NCI-H2227 (cell line): ENCODE results near the gene WDR36.

Experiments used
- DNase-seq: peaks from one replicate; lab custom pipeline; 2025; ENCODE audit not compliant: unreplicated experiment; lab: John Stamatoyannopoulos, UW

WDR36 gene

DNA sequence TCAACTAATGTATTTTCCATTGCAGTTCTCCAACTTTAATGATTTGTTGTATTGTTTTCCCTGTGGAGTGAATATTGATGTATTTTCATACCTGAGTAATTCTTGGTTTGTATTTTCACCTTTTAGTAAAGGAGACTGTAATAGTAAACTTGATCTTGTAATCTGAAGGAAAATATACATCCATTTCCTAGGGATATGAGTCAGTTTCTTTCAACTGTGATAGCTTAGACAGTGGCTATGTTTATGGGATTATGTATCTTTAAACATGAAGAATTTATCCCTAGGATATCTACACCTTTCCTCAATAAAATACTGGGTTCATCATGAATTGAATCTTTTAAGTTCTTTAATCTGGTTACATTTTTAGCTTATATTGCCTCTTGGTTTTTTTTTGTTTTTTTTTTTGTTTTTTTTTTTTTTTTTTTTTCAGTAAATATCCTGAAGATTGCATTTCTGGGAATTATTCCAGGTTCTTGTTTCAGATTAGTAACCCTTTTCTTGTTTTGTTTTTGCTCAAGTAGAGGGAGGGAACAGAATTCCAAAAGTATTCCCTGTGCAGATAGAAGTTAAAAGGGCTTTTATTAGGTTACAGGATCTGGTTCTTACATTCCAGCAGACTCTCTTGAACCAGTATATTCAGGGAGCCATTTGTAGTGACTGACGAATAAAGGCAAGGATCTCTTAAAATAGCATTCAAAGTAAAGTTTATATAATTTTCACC lies 7.1 kb downstream of the WDR36 start:
- no peak for DNase-seq

DNA sequence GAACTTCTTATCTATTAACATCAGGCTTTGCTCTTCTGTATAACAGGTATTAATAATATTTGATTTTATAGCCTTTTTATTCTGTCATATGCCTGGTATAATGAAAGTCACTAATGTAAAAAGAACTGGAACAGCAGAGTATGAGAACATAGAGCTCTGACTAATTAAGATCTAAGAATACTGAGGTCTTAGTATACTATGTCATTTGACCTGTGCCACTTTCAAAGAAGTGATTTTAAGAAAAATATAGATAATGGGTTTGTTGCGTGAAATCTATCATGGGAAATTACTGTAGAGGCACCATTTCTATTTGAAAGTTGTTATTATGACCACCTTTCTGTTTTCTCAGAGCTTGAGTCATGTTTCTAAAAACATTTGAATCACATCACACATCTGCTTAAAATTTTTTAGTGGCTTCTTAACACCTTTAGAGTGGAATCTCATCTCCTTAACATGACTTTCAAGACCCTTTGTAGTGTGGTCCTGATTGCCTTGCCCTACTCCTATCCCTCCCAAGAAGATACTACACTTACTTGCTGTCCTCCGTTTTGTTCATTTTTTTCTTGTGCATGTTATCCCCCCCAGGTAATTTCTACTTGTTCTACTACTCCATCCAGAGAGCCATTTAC lies 14.3 kb downstream of the WDR36 start:
- no peak for DNase-seq

DNA sequence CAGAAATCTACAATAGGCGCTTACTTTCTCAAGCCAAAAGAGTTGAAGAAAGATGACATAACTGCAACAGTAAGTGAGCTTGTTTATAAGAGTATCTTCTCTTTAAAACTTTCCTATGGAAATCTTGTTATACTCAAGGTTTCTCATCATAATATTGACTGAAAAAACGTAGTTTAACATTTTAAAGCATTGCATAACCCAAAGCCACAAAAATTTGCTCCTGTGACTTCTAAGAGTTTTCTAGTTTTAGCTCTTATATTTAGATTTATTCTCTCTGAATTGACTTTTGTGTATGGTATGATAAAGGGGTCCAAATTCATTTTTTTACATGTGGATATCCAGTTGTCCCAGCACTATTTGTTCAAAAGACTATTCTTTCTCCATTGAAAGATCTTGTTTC lies 15.2 kb downstream of the WDR36 start:
- DNase-seq: no peak

DNA sequence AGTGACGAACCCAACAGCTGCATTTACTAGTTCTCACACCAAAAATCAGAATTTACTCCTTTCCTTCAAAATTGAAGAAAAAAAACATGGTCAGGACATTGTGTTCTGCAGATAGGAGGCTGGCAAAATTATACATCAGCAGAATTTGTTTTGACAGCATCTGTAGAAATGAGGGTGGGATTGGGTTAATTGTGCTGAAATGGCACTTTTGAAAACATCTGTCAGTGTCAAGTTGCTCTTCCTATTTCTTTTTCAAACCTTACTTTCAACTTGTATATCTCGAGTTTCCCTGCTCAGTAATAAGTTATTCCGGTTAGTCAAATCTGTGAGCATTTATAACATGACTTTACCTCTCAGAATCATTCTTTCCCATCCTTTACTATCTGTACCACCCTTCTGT lies 19.8 kb downstream of the WDR36 start:
- no peak for DNase-seq

DNA sequence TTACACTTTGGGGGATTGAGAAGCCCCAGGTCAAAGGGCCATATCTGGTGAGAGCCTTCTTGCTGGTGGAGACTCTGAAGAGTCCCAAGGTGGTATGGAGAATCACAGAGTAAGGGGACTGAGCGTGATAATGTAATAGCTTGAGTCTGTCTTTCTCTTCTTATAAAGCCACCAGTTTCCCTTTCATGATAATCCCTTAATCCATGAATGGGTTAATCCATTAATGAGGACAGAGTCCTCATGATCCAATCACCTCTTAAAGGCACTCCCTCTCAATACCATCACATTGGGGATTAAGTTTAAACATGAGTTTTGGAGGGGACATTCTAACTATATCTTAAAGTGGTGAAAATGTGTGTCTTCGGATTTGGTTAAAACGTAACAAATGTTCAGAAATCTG lies 21.5 kb downstream of the WDR36 start:
- no peak for DNase-seq

DNA sequence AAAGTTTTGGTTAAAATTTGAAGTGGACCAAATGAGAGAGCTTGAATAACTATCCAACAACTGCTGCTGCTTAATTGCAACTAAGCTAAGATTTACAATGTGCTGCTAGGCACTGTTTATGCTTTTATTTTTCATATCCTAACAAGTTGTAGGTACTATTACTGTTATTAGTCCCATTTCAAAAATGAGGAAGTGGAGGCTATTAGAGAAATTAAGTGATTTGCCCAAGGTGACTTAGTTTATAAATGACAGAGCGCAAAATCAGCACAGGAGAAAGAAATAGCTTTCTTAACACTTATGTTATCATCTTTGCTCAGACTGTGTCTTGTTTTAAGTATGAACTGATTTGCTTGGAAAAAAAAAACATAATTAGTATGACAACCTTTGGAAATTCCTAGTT lies 23.1 kb downstream of the WDR36 start:
- no peak for DNase-seq

DNA sequence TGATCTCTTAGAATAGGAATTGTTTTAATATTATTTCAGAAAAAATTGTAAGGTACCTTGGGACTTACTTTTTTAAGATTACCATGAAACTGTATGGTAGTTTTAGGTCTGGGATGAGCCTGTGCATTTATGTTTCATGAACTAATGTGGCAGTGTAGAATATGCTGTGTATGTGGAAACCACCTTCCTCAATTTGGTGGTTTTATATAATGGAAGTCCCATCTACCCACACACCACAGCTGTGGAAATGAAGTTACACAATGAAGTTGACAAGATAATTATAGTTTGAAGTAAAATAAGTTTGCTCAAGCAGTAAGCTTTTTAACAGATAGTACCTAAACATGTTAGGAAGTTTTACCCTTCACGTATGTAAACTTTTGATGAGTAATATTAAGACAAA lies 24.4 kb downstream of the WDR36 start:
- no peak for DNase-seq

DNA sequence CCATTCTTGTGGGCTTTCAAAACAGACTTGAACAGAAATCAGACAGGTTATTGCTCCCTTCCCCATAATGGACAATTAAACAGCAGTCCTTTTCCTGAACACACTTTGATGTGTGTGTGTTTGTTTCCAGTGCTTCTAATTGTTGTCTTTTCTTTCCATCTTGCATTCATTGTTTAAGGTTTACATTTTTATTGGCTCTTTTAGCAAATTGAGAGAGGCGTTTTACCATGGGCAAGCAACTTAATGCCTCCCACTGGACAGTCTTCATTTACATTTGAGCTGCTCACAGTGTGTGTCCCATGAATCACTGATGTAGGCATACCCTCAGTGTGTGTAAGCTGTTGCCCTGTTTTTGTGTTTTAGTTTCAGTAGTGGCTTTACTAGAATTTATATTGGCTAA lies 25.0 kb downstream of the WDR36 start:
- DNase-seq: no peak

DNA sequence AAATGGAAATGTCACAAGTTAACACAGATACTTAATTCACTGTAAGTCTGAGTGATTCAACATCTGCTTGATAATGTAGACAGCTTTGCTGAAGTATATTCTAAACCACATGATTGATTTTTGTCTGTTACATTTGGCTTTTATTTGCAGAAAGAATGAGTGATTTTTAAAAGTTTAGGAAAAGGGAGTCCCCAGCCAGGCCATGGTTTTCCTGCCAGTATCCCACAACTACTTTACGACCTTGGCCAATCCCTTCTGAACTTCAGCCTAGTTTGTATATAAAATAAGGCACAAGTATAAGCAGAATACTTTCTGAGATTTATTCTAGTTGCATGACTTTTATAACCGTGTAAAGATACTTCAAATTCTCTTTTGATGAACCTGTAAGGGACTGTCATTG lies 27.1 kb downstream of the WDR36 start:
- no peak for DNase-seq

DNA sequence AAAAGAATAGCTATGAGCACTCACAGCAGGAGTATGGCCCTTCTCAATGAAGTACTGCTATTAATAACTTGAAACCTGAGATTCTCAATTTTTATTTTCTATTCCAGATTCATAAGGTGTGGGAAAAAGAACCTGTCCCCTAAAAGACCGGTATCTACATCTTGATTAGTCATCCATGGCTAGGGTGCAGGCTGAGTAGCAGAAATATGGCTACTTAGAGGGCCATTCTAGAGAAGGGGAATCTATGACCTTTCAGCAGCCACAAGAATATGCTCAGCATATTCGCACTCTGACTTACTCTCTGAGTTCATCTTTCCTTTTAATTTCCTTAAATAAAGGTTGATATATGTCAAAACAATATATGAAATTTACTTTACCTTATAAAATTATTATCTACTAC lies 27.7 kb downstream of the WDR36 start:
- DNase-seq: no peak

DNA sequence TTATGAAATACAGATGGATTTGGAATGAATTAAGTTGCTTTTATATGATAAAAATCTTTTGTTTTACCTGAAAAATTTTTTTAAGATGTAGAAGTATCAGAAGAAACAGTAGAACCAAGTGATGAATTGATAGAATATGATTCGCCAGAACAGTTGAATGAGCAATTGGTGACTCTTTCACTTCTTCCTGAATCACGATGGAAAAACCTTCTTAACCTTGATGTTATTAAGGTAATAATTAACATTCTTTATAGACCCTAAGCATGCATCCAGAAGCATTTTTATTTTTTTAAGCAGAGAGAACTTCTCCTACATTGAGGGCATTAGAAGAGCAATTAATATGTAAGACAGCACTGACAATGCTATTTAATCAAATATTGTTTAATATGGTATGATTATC lies 28.8 kb downstream of the WDR36 start:
- no peak for DNase-seq

DNA sequence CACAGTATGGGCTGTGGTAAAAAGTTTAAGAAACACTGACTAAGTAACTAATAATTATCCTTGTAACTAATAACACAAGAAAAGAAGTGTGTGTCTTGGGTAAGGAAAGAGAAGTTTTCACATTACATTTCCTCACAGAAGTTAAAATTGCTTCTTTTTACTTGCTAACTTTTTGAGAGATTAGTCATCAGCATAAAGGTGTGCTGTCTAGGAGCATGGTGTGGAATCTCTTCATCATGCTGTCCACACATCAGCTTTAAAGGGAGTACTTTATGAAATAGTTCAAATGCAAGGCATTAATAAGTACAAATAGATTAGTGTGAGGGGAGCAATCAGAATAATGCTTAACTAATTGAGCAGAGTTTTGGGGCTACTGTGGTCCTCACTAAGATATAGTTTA lies 29.8 kb downstream of the WDR36 start:
- DNase-seq: no peak

DNA sequence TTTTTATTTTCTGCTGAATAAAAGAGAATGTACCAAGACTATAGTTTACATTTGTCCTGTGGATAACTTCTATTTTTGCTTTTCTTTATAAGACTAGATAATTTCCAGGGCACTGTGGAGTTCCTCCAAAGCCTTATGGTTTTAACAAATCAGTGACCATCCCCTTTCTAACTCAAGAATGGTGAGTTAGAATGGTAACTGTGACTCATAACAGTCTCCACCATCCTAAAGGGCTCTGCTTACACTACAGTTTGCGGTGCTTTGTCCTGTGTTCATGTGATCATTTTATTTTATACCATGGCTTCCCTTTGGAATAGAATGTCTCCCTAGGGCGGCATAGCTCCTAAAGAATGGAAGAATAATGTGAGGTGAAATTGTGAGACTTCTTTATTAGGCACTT lies 30.2 kb downstream of the WDR36 start:
- no peak for DNase-seq

DNA sequence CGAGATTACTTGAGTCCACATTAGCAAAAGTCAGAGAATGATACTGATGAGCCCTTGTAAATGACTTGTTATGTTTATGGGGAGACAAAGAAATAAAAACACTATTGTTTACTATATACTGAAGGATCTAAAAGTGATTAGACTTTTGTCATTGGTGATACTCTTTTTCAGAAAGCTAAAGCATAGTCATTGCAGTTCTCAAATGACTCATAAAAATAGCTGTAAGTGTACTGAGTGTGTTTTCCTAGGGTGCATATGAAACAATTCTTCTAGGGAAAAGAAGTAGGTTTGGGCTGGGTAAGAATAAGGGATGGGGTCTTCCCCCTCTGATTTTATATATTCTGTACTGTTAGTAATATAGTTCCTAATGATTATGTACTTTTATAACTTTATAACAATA lies 32.6 kb downstream of the WDR36 start:
- no peak for DNase-seq

DNA sequence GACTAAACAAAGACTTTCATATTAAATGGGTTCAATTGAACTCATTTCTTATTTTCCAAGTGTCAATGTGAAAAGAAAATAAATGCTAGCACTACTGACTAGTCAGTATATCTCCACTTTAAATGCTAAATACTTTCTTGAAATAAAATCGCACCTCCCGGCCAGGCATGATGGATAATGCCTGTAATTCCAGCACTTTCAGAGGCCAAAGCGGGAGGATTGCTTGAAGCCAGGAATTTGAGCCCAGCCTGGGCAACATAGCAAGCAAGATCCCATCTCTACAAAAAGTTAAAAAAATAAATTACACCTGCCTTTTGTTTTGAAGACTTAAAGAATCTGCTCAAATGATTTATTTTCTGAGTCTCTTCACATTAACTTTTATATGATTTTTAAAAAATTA lies 34.7 kb downstream of the WDR36 start:
- DNase-seq: no peak

DNA sequence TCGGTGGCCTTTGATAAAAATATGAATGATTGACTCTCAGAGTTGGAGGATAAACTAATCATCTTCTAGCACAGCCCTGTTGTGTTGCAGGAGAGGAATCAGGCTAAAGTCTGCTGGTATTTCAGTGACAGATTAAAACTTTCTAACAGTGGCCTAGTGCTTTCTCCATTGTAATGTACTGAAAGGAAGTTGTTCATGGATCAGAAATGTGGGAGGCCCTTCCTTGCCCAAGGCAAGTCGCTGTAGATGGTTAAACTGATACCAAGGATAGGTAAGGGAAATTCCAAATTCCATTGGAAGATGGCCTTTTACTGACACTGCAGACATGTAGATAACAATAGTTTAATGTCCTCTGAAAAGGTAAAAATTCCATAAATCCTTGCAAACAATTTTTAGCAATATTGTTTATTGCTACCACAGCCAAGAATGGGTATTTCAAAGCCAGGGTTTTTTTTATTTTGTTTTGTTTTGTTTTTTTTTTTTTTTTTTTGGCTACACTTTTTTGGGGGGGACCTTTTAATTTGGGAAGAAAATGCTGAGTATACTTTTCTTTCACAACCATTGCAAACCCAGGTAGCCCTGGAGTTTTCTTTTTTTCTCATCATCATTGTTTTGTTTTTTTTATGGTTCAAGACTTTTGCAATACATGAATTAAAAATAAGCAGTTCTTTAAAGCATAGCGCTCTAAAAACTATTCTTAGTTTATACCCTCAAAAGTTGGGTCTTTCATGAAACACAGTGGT lies 35.5 kb downstream of the WDR36 start:
- no peak for DNase-seq

DNA sequence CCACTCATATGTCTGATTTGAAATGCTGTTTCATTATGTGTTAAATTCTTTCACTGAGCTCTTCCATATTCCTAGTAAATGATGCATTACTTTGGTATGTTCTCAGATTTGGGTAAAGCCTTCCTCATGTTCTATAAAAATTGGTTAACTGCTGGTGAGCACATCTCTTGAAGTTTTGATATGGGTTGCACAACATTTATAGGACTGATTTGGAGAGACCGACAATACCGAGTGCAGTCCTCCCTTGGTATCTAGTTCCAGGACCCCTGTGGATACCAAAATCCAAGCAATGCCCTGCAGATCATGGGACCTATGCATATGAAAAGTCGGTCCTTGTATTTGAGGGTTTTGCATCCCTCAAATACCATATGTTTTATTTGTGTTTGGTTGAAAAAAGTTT lies 37.8 kb downstream of the WDR36 start:
- no peak for DNase-seq

DNA sequence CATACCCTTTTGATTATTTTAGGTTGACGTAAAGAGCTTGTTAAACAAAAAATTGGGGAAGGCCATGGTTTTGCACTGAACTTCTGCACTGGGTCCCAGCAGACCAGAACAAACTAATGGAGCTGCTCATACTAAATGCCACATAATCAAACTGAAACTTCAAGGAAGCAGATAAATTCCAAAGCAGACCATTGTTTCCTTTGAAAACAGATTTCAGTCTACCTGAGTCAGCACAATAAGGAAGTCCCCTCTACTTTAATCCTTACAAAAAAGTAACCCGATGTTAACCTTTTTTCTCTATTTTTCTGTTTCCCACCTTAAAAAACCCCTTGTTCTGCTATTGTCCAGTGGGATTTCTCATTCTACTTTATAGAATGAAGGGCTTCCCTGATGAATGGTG lies 39.2 kb downstream of the WDR36 start:
- no peak for DNase-seq

DNA sequence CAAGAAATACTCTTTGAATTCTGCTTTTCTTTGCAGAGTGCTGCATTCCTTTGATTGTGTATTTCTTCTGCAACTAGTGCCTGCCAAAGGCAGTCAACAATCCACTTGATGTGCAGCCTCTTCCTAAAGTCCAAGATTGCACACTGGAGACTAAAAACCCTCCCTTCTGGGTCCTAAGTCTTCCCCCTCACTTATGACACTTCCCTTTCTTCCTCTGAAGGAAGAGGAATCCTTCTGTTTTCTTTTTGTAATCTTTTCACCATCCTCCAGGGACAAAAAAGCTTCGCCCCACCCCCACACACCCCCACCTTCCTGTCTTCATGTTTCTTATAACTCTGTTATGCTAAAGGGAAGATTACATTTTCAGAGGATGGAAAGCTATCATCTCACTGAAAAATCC lies 39.9 kb downstream of the WDR36 start:
- no peak for DNase-seq

DNA sequence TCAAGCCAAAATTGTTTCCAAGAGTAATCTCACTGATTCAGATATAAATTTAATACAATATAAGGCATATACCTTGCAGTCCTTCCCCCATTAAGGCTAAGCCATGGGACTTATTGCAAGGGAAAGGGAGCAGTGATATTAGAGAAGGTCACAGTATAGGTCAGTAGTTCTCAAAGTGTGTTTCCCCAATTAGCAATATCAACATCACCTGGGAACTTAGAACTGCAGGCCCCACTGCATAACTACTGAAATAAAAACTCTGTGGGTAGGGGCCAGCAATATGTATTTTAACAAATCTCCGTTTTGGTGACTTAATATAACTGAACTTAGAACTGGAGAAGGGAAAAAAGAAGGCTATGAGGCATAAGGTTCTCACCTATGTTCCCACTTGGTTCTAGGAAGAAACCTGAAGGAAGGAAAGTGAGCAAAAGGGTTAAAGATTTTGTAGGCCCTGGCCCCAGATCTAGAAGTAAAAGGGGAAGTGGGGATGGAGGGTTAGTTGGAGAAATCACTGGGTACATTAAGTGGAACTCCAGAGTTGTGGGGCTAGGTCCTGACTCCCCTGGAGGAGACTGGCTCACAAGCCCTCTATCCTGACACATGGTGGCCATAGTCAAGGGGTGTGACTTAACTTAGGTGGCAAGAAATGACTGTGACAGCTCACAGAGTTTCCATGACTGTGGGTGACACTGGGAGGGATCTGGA lies 40.7 kb downstream of the WDR36 start:
- DNase-seq: no peak

DNA sequence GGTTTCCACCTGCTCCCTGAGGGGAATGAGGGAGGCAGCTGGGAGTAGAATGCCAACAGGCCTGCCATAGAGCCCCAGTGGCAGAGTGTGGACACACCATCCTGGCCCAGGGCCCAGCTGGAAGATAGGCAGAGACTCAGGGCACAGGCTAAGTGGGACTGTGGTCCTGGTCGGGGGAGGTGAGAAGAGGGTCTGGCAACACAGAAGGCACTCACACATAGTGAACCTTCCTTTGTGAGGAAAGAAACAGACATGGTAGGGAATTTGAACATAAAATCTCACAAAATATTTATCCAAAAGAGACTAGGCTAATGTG lies 41.2 kb downstream of the WDR36 start:
- no peak for DNase-seq

DNA sequence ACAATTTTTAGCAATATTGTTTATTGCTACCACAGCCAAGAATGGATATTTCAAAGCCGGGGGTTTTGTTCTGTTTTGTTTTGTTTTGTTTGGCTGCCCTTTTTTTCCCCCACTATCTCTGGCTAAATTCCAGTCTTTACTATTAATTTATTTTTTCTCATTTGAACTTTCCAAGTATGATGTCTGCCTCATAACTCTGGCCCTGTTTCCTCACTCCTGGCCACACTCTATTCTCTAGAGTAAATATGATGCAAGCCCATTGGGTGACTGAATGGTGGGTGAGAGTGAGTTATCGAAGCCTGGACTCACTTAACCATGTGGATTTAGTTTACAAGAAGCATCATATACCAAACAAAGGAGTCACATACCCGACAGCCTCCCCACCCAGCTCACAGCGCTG lies 41.9 kb downstream of the WDR36 start:
- no peak for DNase-seq
